ENCODE data around the gene SGCA. TPM values are rescaled to one million over a fixed set of nuclear protein-coding genes. Genes with fewer than 3 reads are reported as not detected.

The SGCA gene
- total RNA-seq, 1 donor from 2014 or later: 137 TPM

- no peak for DNase-seq
- no peaks in the 10 kb centered on the region for H3K36me3 ChIP-seq
- H3K4me1 ChIP-seq: peaks cover 69% of the 10 kb centered on the region
- peak overlapping the region; percentile 69 for H3K4me3 ChIP-seq
- intact Hi-C loops (cut with micrococcal nuclease): loop anchor here (10.0 kb wide), 1 partner anchor 70 kb away; the partner anchor contains the start of gene PDK2
- no peaks in the 10 kb centered on the region for H3K9me3 ChIP-seq (replicated peaks)
- peak overlapping the region; percentile 96 for H3K27ac ChIP-seq (replicated peaks)
- H3K27me3 ChIP-seq (ENCODE audit: low read depth): no peaks in the 10 kb centered on the region
- TF ChIP-seq CTCF (IDR thresholded peaks at IDR 0.05; ENCODE audit: borderline replicate concordance): no peak
These were observed 739 bp upstream of the SGCA start for GRCh38 chr17:50165066-50165465.

- peak overlapping the region; percentile 96 for H3K27ac ChIP-seq (replicated peaks)
- no peak for TF ChIP-seq CTCF (IDR thresholded peaks at IDR 0.05; ENCODE audit: borderline replicate concordance)
- H3K4me3 ChIP-seq: peak overlapping the region; percentile 69
- H3K27me3 ChIP-seq (ENCODE audit: low read depth): no peaks in the 10 kb centered on the region
- peaks cover 73% of the 10 kb centered on the region for H3K4me1 ChIP-seq
- no peak for DNase-seq
- no peaks in the 10 kb centered on the region for H3K9me3 ChIP-seq (replicated peaks)
- intact Hi-C loops (cut with micrococcal nuclease): loop anchor here (10.0 kb wide), 1 partner anchor 71 kb away; the partner anchor contains the start of gene PDK2
- no peaks in the 10 kb centered on the region for H3K36me3 ChIP-seq
These were observed 339 bp upstream of the SGCA start for GRCh38 chr17:50165466-50165865.

- Histone ChIP-seq H3K36me3 (no peaks in the 10 kb centered on the region), H3K4me1 (peaks cover 74% of the 10 kb centered on the region), H3K4me3 (peak overlapping the region; percentile 69), H3K9me3 (replicated peaks) (no peaks in the 10 kb centered on the region), H3K27ac (replicated peaks) (peak overlapping the region; percentile 96), H3K27me3 (ENCODE audit: low read depth) (no peaks in the 10 kb centered on the region)
- TF ChIP-seq CTCF (IDR thresholded peaks at IDR 0.05; ENCODE audit: borderline replicate concordance): no peak
- intact Hi-C loops (cut with micrococcal nuclease): loop anchor here (10.0 kb wide), 1 partner anchor 72 kb away; the partner anchor contains the start of gene PDK2
- DNase-seq: no peak
These were observed 845 bp downstream of the SGCA start for GRCh38 chr17:50166518-50167181.

- peak overlapping the region; percentile 52 for H3K27ac ChIP-seq (replicated peaks)
- peaks cover 74% of the 10 kb centered on the region for H3K4me1 ChIP-seq
- H3K4me3 ChIP-seq: peak overlapping the region; percentile 69
- no peaks in the 10 kb centered on the region for H3K27me3 ChIP-seq (ENCODE audit: low read depth)
- no peaks in the 10 kb centered on the region for H3K9me3 ChIP-seq (replicated peaks)
- no peak for TF ChIP-seq CTCF (IDR thresholded peaks at IDR 0.05; ENCODE audit: borderline replicate concordance)
- no peaks in the 10 kb centered on the region for H3K36me3 ChIP-seq
- intact Hi-C loops (cut with micrococcal nuclease): loop anchor here (10.0 kb wide), 1 partner anchor 73 kb away; the partner anchor contains the start of gene PDK2
- DNase-seq: no peak
These were observed 1.6 kb downstream of the SGCA start for GRCh38 chr17:50167371-50167770.

- TF ChIP-seq CTCF (IDR thresholded peaks at IDR 0.05; ENCODE audit: borderline replicate concordance): no peak
- intact Hi-C loops (cut with micrococcal nuclease): loop anchor here (10.0 kb wide), 1 partner anchor 74 kb away; the partner anchor contains the start of gene PDK2
- H3K4me3 ChIP-seq: peak overlapping the region; percentile 69
- H3K4me1 ChIP-seq: peaks cover 82% of the 10 kb centered on the region
- H3K36me3 ChIP-seq: no peaks in the 10 kb centered on the region
- DNase-seq: no peak
- peak overlapping the region; percentile 52 for H3K27ac ChIP-seq (replicated peaks)
- H3K27me3 ChIP-seq (ENCODE audit: low read depth): no peaks in the 10 kb centered on the region
- no peaks in the 10 kb centered on the region for H3K9me3 ChIP-seq (replicated peaks)
These were observed 2.5 kb downstream of the SGCA start for GRCh38 chr17:50168319-50168718.
